Measurements from ENCODE around the gene ABCA9. TPM values are rescaled to one million over a fixed set of nuclear protein-coding genes. Genes with fewer than 3 reads are reported as not detected.

ABCA9 gene
- polyA plus RNA-seq, 1 donor from 2014 or later, result 0.69 TPM

DNA sequence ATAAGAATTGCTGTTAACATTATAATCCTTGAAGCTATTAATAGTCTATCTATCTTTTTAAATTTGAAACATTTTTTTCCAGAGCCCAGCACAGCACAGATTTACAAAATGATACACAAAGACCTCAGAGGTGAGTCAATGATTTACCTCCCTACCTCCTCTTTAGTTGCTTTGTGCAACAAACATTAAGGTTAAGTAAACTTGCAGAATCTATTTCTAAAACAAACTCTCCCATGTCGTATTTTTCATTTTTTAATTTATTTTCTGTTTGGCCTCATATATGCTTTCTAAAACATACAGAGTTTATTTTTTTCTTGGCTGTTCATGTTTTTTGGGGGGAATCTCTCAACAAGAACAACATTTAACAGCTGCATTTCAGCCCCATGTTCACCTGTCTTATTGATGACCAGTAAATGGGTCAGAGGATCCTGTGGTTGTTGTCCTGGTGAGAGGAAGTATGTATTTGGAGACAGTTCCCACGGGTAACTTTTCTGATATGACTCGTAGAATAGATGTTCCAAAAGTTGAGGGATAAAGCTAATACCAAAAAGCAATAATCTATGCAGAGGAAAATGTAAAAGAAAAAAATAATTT, 42.6 kb downstream of the ABCA9 start:
- H2AFZ ChIP-seq (ENCODE audit: low read depth, low read length), result no peak overlapping the region
- H3K9ac ChIP-seq (ENCODE audit: low read length), result no peak overlapping the region
- H3K4me2 ChIP-seq (ENCODE audit: low read length), result no peak overlapping the region
- no peak overlapping the region for H3K27ac ChIP-seq (ENCODE audit: low read length)
- no peaks in the 10 kb centered on the region for H3K9me3 ChIP-seq (ENCODE audit: low read length)
- no peak overlapping the region for H3K4me3 ChIP-seq (ENCODE audit: low read length)
- no peaks in the 10 kb centered on the region for H3F3A ChIP-seq (ENCODE audit: insufficient read depth, low read length, poor library complexity, severe bottlenecking)
- H3K79me2 ChIP-seq (replicated peaks; ENCODE audit: insufficient read depth, low read length), result no peaks in the 10 kb centered on the region
- H3K9me2 ChIP-seq (ENCODE audit: insufficient read depth, low read length), result no peaks in the 10 kb centered on the region
- H3K27me3 ChIP-seq (ENCODE audit: insufficient read depth, low read depth, low read length), result no peaks in the 10 kb centered on the region
- TF ChIP-seq SMC3 (conservative IDR thresholded peaks at IDR 0.05; ENCODE audit: poor library complexity), result no peak
- no peak for TF ChIP-seq TAF1 (IDR thresholded peaks at IDR 0.05; ENCODE audit: low read depth)
- TF ChIP-seq MXI1 (conservative IDR thresholded peaks at IDR 0.05; ENCODE audit: poor library complexity, severe bottlenecking), result no peak
- TF ChIP-seq RAD21 (conservative IDR thresholded peaks at IDR 0.05), result no peak
- TF ChIP-seq EZH2 (IDR thresholded peaks at IDR 0.05; ENCODE audit: borderline replicate concordance, insufficient read depth, low read length, poor library complexity, severe bottlenecking), result no peak
- no peak for TF ChIP-seq CTCF (IDR thresholded peaks at IDR 0.05; ENCODE audit: poor library complexity, severe bottlenecking)
- TF ChIP-seq EP300 (conservative IDR thresholded peaks at IDR 0.05; ENCODE audit: poor library complexity, severe bottlenecking), result no peak
- no peak for TF ChIP-seq POLR2AphosphoS5 (IDR thresholded peaks at IDR 0.05)
- TF ChIP-seq REST (IDR thresholded peaks at IDR 0.05; ENCODE audit: borderline replicate concordance), result no peak
- no peaks in the 10 kb centered on the region for H3K36me3 ChIP-seq (ENCODE audit: insufficient read depth, low read length)
- no peaks in the 10 kb centered on the region for H4K20me1 ChIP-seq (ENCODE audit: insufficient read depth)

GRCh38 chr17:69015631-69016030, 45.1 kb downstream of the ABCA9 start:
- no peaks in the 10 kb centered on the region for H3F3A ChIP-seq (ENCODE audit: insufficient read depth, low read length, poor library complexity, severe bottlenecking)
- no peaks in the 10 kb centered on the region for H4K20me1 ChIP-seq (ENCODE audit: insufficient read depth)
- no peaks in the 10 kb centered on the region for H3K9me2 ChIP-seq (ENCODE audit: insufficient read depth, low read length)
- H3K36me3 ChIP-seq (ENCODE audit: insufficient read depth, low read length), result no peaks in the 10 kb centered on the region
- no peak overlapping the region for H3K27ac ChIP-seq (ENCODE audit: low read length)
- H3K27me3 ChIP-seq (ENCODE audit: insufficient read depth, low read depth, low read length), result no peaks in the 10 kb centered on the region
- H2AFZ ChIP-seq (ENCODE audit: low read depth, low read length), result no peak overlapping the region
- TF ChIP-seq REST (IDR thresholded peaks at IDR 0.05; ENCODE audit: borderline replicate concordance) (no peak), MXI1 (conservative IDR thresholded peaks at IDR 0.05; ENCODE audit: poor library complexity, severe bottlenecking) (no peak), EZH2 (IDR thresholded peaks at IDR 0.05; ENCODE audit: borderline replicate concordance, insufficient read depth, low read length, poor library complexity, severe bottlenecking) (no peak), TAF1 (IDR thresholded peaks at IDR 0.05; ENCODE audit: low read depth) (no peak)
- H3K4me3 ChIP-seq (ENCODE audit: low read length), result no peak overlapping the region
- no peaks in the 10 kb centered on the region for H3K9me3 ChIP-seq (ENCODE audit: low read length)
- no peak overlapping the region for H3K9ac ChIP-seq (ENCODE audit: low read length)
- H3K79me2 ChIP-seq (replicated peaks; ENCODE audit: insufficient read depth, low read length), result no peaks in the 10 kb centered on the region
- H3K4me2 ChIP-seq (ENCODE audit: low read length), result no peak overlapping the region

Data from neural cell (in vitro differentiated cells).